ENCODE data around the gene AVPR2.

Gene AVPR2

DNA sequence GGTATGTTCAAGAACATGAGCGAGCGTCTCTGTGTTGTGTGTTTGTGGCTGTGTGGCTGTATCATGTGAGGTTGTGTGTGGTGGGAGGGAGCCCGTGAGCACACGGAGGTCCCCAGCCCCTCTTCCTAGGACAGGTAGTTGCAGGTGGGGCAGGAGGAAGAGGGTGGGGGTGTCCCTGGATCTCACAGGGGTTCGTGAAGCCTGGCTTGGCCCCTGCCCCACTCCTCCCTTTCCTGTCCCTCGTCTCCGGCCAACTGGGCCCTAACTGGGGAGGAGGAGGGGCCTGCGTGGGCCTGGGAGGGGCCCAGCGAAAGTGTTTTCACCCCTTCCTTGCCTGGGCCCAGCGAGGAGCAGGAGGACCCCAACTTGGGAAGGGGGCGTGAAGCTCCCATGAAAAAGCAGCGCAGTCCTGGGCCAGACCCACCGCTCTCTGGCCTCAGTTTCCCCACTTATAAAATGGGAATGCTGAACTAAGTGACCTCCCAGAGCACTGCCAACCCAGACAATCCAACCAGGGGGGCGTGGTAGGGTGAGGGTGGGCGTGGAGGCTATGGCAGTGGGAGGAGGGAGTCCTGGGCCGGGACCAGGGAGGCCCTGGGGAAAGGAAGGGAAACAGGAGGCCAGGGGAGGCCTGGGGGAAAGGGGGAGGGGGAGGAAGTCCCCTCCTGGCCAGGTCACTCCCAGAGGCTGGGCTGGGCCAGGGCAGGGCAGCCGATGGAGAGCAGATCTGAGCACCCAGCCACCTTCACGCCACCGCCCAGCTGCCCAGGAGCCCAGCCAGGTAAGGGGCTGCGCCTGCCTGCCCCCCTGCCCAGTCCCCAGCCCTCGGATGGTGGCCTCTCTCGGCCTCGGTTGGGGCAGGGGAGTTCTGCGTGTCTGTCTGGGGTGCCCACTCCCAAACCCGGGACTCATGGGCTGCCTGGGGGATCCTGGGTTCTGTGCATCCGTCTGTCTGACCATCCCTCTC is at the start of gene AVPR2:
Gene AVPR2 (plus strand): TSS at position 683 of the 967 bp plus-strand sequence. CDS start 473 bp downstream, outside the sequence.
- no peak for DNase-seq (ENCODE audit: low read depth in 1 of 2, low spot score in 1 of 2)

DNA sequence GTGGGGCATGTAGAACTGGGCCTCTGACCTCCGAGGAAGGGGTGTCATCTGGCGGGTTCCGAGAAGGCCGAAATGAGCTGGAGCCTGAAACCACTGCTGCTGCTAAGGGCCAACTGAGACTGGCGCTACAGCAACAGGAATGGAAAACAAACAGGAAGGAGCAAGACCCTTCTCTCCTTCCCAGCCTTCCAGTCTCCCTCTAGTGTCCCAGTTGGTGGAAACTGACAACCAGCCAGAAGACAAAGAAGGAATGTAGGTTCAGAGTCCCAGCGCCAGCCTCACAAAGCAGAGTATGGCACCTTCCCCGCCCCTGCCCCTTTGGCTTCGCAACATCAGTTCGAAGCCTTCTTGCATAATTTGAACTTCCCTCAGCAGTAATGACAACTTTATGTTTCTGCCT is 49.8 kb upstream of the AVPR2 start:
- DNase-seq (ENCODE audit: low read depth in 1 of 2, low spot score in 1 of 2), result no peak

DNA sequence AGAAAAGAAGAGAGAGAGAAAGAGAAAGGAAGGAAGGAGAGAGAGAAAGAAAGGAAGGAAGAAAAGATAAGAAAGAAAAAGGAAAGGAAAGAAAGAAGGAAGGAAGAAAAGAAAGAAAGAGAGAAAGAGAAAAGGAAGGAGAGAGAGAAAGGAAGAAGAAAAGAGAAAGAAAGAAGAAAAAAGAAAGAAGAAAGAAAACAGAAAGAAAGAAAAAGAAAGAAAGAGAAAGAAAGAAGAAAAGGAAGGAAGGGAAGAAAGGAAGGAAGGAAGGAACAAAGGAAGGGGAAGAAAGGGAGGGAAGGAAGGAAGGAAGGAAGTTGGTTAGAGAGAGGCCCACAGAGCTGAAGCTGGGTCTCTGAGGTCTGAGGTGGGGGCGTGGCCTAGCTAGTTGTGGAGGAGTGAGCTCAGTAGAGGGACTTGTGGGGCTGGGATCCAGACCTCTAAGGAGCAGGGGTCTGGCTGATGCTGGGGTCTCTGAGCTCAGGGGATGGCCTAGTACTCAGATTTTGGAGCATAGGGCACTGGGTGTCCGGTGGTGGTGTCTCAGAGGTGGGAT is 47.0 kb upstream of the AVPR2 start:
- no peak for DNase-seq (ENCODE audit: low read depth in 1 of 2, low spot score in 1 of 2)

DNA sequence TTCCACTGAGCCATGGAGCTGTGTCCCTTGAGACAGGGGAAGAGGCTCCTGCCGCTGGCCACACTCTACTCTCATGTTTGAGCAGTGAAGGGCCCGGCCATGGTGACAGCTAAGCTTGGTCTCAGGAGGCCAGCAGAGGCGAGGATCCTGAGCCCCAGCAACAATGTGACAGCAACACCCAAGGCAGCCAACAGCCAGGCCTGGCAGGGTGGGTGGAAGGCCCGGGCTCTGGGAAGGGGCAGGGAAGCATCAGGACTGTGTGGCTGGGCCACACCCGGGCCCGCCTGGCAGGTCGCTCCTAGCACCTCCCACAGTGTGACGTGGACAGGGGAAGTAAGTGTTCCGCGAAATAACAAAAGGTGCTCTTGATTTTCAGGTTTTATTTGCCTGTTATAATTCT is 43.3 kb upstream of the AVPR2 start:
- no peak for DNase-seq (ENCODE audit: low read depth in 1 of 2, low spot score in 1 of 2)

DNA sequence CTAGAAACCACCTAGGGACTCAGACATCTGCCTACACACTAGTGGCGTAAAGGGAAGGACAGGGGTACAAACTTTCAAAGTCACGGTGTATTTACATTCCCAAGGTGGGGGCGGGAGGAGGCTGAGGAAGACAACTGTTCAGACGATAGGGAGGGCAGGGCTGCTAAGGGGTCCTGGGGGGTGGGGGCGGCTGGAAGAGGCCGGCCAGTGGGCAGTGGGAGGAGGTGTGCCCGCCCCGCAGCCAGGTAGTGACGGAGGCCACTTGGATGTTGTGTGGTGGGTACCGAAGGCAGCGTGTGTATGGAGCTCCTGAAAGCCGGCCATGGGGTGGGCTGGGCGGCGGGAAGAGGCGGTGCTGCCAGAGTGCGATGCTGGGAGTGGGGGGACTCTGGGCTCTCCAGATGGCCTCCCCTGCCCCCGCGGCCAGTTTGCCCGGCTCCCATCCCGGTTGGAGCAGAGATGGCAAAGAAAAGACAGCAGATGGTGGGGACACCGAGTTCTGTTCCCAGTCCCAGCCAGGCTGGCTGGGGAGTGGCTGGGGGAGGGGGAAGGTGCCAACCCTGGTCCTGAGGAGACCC is 42.7 kb upstream of the AVPR2 start:
- DNase-seq (ENCODE audit: low read depth in 1 of 2, low spot score in 1 of 2), result no peak

DNA sequence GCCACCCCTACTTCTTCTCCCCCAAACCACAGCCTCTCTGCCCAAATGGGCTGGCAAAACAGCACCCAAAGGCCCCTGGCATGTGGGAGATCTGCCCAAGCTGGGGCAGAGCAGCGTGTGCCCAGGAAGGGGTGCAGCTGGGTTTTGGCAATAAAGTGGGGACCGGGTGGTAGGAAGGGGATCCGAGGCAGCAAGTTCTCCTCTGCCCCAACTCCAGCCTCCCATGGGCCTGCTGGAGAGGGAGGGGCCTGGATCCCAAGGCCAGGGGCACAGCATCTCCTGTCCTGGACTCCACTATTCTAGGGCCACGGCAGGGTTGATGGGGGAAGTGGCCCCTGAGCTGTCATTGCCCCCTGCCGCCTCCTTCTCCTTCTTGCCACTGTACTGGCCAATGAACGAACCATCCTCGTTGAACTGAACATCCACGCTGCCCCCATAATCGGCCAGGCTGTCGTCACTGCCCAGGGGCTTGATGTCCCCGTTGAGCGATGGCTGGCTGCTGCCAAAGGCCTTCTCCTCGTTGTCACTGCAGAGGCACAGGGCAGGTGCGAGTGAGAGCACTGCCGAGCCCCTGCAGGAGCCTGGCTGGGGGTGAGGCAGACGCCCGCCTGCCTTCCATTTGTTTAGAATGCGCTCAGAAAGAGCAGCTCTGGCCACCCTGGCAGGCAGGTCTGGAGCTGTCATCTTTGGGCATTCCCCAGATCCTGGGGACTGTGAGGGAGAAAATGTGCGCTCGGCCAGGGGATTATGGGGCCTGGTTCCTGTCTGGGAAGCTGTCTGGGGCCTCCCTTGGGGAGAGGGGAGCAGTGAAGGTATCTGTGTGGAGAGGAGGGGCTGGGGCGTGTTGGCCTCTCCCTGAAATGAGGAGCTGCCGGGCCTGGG is 41.9 kb upstream of the AVPR2 start:
- DNase-seq (ENCODE audit: low read depth in 1 of 2, low spot score in 1 of 2), result no peak

DNA sequence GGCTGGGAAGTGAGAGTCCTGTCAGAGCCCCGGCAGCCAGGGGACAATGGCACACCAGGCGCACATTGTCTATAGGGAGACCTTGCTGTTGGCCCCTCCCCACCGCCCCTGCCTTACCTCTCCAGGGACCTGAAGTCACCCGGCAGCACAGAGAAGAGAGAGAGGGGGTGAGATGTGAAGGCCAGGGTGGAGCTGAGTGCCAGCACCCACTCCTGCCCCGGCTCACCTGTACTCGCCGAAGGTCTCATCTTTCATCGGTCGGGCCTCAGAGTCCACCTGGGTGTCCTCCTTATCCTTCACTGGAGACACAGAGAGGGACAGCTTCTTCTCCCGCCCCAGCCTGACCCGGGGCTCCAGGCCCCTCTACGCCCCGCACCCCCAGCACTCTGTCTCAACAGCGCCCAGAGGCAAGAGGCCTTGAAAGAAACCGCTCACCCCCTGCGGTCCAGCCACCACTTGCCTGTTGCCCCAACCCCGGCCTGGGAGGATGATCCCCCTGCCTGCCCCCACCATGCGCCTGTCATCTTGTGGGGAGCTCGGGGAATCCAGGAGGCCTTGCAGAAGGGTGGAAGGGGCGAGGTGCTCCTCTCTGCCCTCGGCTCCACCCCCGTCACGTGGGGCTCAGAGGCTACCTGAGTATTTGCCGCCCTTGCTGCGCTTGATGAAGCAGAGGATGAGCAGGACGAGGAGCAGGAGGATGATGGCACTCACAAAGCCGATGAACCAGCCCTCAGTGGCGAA is 41.1 kb upstream of the AVPR2 start:
- no peak for DNase-seq (ENCODE audit: low read depth in 1 of 2, low spot score in 1 of 2)

DNA sequence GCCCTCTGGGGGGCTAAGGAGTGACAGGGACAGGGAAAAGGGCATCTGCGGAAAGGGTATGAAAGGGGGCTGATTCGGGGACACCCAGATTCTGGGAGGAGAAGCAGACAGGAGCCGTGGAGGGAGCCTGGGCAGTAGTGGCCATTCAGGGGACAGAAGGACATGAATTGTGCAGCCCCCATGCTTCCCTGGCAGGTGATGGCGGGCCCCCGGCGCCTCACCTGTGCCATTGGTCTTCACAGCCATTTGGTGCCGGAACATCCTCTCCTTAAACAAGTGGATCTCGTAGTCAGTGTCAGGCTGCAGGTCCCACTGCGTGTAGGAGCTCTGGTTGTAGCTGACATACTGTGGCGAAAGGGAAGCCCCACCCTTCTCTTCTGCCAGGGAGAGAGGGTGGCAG is 40.4 kb upstream of the AVPR2 start:
- DNase-seq (ENCODE audit: low read depth in 1 of 2, low spot score in 1 of 2), result no peak

DNA sequence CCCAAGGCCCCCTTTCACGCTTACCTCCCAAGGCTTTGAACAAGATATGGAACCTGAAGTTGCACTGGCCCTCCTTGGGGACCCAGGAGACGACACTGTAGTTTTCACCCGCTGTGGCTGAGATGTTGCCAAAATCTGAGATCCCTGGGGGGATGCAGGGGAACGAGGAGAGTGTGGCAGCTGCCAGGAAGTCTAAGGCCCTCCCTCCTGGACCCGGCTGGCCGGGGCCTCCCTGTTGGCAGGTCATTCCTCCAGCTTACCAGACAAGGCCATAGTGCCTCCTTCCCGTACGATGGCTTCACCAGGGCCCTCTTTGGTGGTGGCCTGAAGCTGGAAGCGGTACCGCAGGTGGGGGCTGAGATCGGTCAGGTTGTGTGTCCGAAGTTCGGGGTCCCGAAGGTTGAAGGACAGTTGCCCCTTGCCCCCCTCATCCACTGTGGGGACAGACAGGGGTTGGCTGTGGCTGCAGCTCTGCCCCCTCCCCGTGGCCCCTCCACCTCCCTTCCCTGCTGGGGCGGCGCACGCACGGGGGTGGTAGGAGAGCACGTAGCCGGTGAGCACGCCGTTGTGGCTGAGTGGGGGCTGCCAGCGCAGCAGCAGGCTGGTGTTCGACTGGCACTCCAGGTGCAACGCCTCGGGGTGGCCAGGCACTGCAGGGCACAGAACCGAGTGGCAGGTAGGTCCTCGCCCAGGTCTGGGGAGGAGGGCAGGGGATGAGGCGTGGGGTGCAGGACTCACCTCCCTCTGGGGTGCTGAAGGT is 39.7 kb upstream of the AVPR2 start:
- no peak for DNase-seq (ENCODE audit: low read depth in 1 of 2, low spot score in 1 of 2)

DNA sequence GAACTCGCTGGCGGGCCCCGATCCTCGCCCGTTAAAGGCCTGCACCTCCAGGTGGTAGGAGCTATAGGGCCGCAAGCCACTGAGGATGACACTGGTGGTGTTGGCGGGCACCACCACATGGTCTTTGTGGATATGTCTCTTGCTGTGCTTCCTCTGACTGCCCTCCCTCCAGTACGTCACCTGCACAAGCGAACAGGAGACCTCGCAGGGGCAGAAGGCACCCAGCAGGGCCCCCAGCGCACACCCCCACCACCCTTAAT is 39.2 kb upstream of the AVPR2 start:
- DNase-seq (ENCODE audit: low read depth in 1 of 2, low spot score in 1 of 2), result no peak

DNA sequence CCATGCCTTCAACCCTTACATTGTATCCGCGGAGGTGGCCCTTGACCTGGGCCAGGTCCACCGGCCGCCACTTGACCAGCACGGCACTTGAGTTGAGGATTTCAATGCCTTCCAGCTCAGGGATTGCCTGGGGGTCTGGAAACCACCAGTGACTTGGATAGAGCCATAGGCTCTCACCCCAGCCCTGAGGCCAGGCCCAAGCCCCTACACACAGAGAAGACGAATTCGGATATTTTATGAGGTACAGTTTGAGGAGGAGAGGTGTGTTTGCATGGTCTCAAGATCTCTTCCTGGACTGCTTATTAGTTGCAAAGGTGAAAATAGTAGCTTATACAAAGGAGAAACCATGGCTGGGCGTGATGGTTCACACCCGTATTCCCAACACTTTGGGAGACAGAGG is 38.8 kb upstream of the AVPR2 start:
- DNase-seq (ENCODE audit: low read depth in 1 of 2, low spot score in 1 of 2), result no peak

DNA sequence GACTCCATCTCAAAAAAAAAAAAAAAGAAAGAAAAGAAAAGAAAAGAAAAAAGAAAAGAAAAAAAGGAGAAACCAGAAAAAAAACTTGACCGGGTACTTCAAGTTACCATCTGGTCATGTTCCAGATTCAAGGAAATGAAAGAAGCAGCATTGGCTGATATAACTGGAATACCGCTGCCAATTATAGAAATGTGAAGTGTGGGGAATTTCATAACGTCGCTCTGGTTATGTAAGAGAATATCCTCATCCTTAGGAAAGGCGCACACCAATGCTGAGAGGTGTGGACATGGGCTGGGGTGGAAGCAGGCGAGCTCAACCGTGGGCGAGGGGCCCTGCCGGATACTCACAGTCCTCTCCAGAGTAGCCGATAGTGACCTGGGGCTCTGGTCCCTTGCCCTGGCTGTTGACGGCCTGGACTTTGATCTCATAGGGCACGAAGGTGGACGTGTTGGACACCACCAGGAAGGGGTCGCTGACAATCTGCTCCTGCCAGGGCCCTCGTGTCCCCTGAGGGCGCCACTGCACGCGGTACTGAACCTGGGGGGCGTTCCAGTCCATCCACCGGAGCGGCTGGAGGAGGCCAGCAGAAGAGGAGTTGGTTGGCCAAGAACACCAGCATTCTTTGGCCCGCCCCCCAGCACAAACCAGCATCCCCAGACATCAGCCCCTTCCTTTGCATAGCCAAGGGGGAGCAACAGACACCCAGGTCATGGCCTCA is 38.0 kb upstream of the AVPR2 start:
- no peak for DNase-seq (ENCODE audit: low read depth in 1 of 2, low spot score in 1 of 2)

DNA sequence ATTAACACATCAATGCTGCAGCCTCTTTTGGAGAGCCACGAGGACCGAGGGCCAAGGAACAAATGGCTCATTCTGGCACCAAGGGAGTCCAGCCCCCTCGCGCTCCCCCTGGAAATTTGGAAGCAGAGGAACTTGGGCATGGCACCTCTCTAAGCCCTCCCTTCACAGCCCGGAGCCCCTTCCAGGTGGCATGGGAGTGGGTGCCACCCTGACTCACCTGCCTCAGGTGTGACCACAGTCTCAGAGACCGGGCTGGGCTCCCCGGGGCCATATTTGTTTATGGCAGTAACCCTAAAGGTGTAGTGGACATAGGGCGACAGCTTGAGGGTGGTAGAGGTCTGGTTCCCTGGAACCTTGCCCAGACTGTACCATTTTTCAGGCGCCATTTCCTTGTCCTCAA is 37.3 kb upstream of the AVPR2 start:
- no peak for DNase-seq (ENCODE audit: low read depth in 1 of 2, low spot score in 1 of 2)

DNA sequence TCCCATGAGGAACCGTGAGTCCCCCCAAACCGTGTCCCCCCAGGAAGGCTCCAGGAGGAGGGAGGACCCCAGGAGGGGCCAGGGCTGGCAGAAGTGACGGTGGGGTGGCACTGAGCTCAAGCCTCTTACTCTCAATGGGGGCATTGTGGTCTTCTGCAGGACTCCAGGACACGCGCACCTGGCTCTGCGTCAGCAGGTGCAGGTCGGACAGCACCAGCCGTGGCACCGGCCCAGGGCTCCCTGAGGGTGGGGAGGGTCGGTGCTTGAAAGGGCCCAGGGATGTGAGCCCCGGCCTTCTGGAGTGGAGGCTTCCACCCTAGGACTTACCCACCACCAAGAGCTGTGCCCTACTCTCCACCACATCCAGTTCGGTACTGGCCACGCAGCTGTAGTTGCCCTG is 36.8 kb upstream of the AVPR2 start:
- no peak for DNase-seq (ENCODE audit: low read depth in 1 of 2, low spot score in 1 of 2)

DNA sequence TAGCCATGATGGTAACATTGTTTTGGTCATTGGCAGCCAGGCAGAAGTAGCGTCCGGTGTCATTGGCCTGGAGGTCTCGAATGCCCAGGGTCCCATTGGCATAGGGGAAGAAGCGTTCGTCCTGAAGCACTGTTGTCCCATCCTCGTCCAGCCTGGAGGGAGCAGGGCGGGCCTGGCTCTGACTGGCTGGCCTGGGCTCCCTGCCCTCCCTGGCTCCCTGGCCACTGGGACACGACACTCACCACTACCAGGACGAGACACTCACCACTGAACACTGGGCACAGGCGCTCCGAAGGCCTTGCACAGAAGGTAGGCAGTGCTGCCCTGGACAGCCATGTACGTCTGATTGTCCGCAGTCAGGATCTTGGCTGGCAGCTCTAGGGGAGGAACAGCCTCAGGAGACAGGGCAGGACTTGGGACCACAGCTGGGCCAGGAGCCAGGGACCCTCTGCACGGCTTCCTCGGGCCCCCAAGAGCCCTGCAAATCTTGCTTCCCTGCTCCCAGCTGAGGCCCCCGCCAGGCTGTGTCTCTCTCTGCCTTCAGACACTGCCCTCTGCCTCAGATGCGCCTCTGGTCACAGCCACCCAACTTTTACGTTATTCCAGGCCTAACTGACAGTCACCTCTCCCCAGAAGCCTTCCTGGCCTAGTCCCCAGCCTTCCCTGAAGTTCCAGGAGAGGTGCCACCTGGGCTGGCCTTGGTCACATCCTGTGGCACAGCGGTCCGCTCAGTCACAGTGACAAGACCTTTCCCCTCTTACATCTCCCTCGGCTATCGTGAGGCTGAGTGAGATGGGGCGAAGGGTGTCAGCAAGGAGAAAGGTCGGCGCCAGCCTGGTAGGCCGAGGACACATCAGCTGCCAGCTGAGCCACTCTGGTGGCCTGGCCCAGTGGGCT is 35.6 kb upstream of the AVPR2 start:
- no peak for DNase-seq (ENCODE audit: low read depth in 1 of 2, low spot score in 1 of 2)

DNA sequence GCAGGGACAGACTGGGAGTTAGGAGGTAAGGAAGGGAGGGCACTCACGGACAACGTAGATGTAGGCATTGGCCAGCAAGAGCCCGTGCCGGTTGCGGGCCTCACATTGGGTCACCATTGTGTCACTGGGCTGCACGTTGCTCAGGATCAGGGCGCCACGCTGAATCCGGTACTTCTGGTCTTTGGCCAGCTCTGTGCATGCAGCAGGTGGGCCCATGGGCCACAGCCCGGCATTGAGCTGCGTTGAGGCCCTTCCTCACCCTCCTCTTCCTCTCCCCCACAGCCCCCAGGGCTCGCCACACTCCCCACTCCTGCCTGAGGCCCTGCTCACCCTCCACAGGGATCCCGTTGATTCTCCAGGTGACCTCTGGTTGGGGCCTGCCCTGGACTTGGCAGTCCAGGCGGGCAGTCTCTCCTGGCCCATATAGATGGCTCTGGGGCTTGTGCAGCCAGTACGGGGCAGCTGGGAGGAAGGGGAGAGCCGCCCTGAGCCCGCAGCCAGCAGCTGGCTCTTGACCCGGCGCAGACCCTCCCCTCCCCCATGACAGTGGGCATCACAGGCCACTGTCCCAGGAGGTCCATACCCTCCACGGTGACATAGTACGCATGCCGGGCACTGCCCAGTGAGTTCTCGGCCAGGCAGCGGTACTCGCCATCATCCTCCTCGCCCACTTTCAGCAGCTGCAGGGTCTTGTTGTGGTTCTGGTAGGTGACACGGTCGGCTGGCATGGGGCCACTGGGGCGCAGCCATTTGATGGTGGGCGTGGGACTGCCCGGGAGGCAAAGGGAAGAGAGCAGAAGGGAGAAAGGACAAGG is 34.8 kb upstream of the AVPR2 start:
- DNase-seq (ENCODE audit: low read depth in 1 of 2, low spot score in 1 of 2), result no peak

DNA sequence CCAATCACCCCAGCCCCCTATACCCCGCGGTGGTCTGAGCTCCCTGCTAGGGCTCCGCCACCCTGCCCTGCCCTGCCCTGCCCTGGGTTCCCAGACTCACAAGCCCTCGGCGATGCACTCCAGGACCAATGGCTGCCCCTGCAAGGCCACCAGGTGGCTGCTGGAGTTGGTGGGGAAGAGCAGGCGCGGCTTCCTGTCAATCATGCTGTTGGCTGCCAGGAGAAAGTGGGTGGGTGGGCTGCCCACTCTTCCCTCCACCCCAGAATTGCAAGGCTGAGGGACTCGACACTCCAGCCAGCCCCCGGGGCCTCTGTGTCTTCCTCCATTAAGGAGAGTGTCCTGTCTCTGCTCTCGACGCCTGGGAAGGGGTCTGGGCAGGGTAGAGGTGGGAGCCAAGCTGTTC is 34.2 kb upstream of the AVPR2 start:
- no peak for DNase-seq (ENCODE audit: low read depth in 1 of 2, low spot score in 1 of 2)
